GM21528 (cell line): ENCODE data around the gene TMEM208.

Source experiments
- ATAC-seq: cut with Tn5 transposase; IDR thresholded peaks from one replicate; pipeline ENCODE4 v1.9.1; 2021; ENCODE audit warnings: mild to moderate bottlenecking, moderate library complexity; ENCODE audit not compliant: unreplicated experiment, low FRiP score

The TMEM208 gene

GRCh38 chr16:67248073-67248400 is 21.1 kb downstream of the TMEM208 start:
- ATAC-seq, result no peak

- ATAC-seq, result no peak
Measured at GRCh38 chr16:67248401-67249177, 21.7 kb downstream of the TMEM208 start, which contains the start of gene SLC9A5. Gene SLC9A5, plus strand, starts transcription at chr16:67248979. Its CDS starts 36 bp downstream, at chr16:67249015.

- ATAC-seq, result no peak
Measured at GRCh38 chr16:67249178-67250044, 22.5 kb downstream of the TMEM208 start.

- ATAC-seq, result no peak
Measured at GRCh38 chr16:67250045-67250327, 23.1 kb downstream of the TMEM208 start.

GRCh38 chr16:67252609-67253497 is 25.9 kb downstream of the TMEM208 start:
- no peak for ATAC-seq

- ATAC-seq, result no peak
Measured at GRCh38 chr16:67254801-67255552, 28.0 kb downstream of the TMEM208 start.

GRCh38 chr16:67255553-67256221 is 28.8 kb downstream of the TMEM208 start:
- no peak for ATAC-seq

GRCh38 chr16:67256701-67257230 is 29.8 kb downstream of the TMEM208 start:
- ATAC-seq, result no peak

GRCh38 chr16:67257486-67258160 is 30.7 kb downstream of the TMEM208 start:
- ATAC-seq, result no peak

GRCh38 chr16:67258161-67258835 is 31.4 kb downstream of the TMEM208 start:
- ATAC-seq, result no peak

- no peak for ATAC-seq
Measured at GRCh38 chr16:67259705-67260104, 32.8 kb downstream of the TMEM208 start.

- ATAC-seq, result no peak
Measured at GRCh38 chr16:67260426-67261063, 33.6 kb downstream of the TMEM208 start.

GRCh38 chr16:67263201-67263600 is 36.3 kb downstream of the TMEM208 start:
- no peak for ATAC-seq

GRCh38 chr16:67264277-67264676 is 37.3 kb downstream of the TMEM208 start:
- ATAC-seq, result no peak

GRCh38 chr16:67264866-67265265 is 37.9 kb downstream of the TMEM208 start:
- ATAC-seq, result no peak

- ATAC-seq, result no peak
Measured at GRCh38 chr16:67265834-67266233, 38.9 kb downstream of the TMEM208 start.

- ATAC-seq, result no peak
Measured at GRCh38 chr16:67268136-67268579, 41.2 kb downstream of the TMEM208 start.

GRCh38 chr16:67269766-67270165 is 42.8 kb downstream of the TMEM208 start:
- ATAC-seq, result no peak
